GM18526 (cell line): ENCODE data around the gene LARGE1.

Experiments used
- POLR2A ChIP-seq: IDR thresholded peaks from 3 replicates; pipeline ENCODE4 v1.6.1; 2011; ENCODE audit not compliant: insufficient read length; ENCODE audit errors: extremely low read depth

The LARGE1 gene

GRCh38 chr22:33920197-33920540 lies at the start of gene LARGE1:
LARGE1 (minus strand) TSS chr22:33920476.
- no peak for TF ChIP-seq POLR2A

GRCh38 chr22:33969045-33969444 lies 48.8 kb upstream of the LARGE1 start:
- no peak for TF ChIP-seq POLR2A

GRCh38 chr22:33964121-33964520 lies 43.8 kb upstream of the LARGE1 start:
- no peak for TF ChIP-seq POLR2A

GRCh38 chr22:33962409-33962808 lies 42.1 kb upstream of the LARGE1 start:
- TF ChIP-seq POLR2A = no peak

- TF ChIP-seq POLR2A = no peak
These were observed 38.5 kb upstream of the LARGE1 start for GRCh38 chr22:33958741-33959140.

GRCh38 chr22:33957086-33957485 lies 36.8 kb upstream of the LARGE1 start:
- no peak for TF ChIP-seq POLR2A

GRCh38 chr22:33952776-33953175 lies 32.5 kb upstream of the LARGE1 start:
- no peak for TF ChIP-seq POLR2A

- no peak for TF ChIP-seq POLR2A
These were observed 20.5 kb upstream of the LARGE1 start for GRCh38 chr22:33940741-33941140.

GRCh38 chr22:33932997-33933396 lies 12.7 kb upstream of the LARGE1 start:
- no peak for TF ChIP-seq POLR2A

- no peak for TF ChIP-seq POLR2A
These were observed 11.1 kb upstream of the LARGE1 start for GRCh38 chr22:33931406-33931805.

- TF ChIP-seq POLR2A = no peak
These were observed 7.5 kb upstream of the LARGE1 start for GRCh38 chr22:33927752-33928151.

GRCh38 chr22:33925194-33925593 lies 4.9 kb upstream of the LARGE1 start:
- TF ChIP-seq POLR2A = no peak

GRCh38 chr22:33923660-33924246 lies 3.5 kb upstream of the LARGE1 start:
- TF ChIP-seq POLR2A = no peak

- TF ChIP-seq POLR2A = no peak
These were observed 2.8 kb upstream of the LARGE1 start for GRCh38 chr22:33923033-33923432.

- no peak for TF ChIP-seq POLR2A
These were observed 2.0 kb upstream of the LARGE1 start for GRCh38 chr22:33922349-33922681.

- no peak for TF ChIP-seq POLR2A
These were observed 1.5 kb upstream of the LARGE1 start for GRCh38 chr22:33921525-33922348.
